GM21515 (cell line): Measurements from ENCODE around the gene TBC1D22A.
"Not testable (repeated sequence)": the region's sequence is repeated elsewhere in the genome, so short reads cannot be mapped to it uniquely, and the experiment has no call there.

Experiments used
- ATAC-seq: cut with Tn5 transposase; IDR thresholded peaks from one replicate; pipeline ENCODE4 v1.9.1; 2021; ENCODE audit not compliant: unreplicated experiment

Gene TBC1D22A

DNA sequence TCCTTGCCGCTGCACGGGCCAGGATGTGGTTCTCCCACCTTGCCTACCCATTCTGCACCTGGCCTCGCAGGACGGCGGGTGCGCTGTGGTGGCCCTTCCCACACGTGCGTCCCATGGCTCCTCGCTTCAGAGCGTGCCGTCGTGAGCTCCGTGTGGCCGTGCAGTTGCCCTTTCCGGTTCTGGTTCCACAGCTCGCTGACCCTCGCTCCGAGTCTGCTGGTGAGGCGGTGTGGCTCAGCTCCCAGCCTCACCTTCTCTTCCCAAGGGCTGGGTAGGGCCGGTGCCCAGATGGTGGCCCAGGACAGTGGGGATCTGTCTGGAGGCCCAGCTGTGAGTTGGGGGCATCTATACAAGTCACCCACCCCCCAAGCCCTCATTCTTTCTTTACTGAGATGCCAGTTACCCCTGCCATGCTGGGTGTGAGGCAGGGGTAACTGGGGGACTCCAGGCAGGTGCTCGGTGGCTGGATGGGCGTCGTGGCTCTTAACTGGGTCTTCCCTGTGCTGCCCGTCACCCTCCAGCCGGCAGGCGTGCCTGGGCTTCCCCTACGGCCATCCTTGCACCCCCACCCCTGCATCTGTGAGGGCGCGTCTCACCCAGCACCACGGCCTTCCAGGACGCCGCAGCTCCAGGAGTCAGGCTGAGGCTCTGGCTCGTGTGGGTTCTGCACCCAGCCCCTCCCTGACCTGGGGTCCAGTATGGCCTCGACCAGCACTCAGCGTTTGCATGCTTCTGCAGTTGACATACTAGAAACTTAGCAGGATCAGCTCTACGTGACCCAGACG, 395.2 kb downstream of the TBC1D22A start:
- no peak for ATAC-seq

GRCh38 chr22:47158457-47158856, 396.0 kb downstream of the TBC1D22A start:
- ATAC-seq = no peak

DNA sequence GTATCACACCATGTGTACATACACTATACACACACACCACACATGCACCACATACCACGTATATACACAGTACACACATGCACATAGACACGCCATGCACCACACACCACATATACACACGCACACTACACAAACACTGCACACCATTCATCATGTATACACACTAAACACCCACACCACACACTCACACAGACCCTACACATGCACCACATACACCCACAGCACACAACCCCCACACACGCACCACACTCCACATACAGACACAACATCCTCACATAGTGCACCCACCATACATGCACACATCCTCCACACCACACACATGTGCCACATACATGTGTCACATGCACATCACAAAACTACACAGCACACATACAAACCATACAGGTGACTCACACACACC, 397.1 kb downstream of the TBC1D22A start:
- ATAC-seq = no peak

GRCh38 chr22:47160141-47160541, 397.7 kb downstream of the TBC1D22A start:
- no peak for ATAC-seq

- ATAC-seq = no peak
Measured at GRCh38 chr22:47160781-47161520, 398.5 kb downstream of the TBC1D22A start.

GRCh38 chr22:47161631-47162030, 399.2 kb downstream of the TBC1D22A start:
- no peak for ATAC-seq

GRCh38 chr22:47162865-47163264, 400.4 kb downstream of the TBC1D22A start:
- no peak for ATAC-seq

DNA sequence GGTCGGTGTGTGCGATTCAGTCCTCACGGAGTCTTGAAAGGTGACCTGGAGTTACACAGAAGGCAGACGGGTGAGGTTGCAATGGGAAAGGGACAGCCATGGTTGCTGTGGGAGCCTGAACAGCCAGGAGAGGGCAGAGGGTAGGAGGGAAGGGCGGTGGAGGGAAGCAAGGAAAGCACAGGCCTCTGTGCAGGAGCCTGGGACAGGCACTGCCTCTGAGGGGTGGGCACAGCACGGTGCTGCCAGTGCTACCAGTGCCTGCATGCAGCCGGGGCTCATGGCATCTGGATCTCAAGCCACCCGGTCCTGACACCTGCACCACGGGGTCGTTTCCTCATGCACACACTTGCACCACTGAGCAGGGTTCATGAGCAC, 401.0 kb downstream of the TBC1D22A start:
- no peak for ATAC-seq

DNA sequence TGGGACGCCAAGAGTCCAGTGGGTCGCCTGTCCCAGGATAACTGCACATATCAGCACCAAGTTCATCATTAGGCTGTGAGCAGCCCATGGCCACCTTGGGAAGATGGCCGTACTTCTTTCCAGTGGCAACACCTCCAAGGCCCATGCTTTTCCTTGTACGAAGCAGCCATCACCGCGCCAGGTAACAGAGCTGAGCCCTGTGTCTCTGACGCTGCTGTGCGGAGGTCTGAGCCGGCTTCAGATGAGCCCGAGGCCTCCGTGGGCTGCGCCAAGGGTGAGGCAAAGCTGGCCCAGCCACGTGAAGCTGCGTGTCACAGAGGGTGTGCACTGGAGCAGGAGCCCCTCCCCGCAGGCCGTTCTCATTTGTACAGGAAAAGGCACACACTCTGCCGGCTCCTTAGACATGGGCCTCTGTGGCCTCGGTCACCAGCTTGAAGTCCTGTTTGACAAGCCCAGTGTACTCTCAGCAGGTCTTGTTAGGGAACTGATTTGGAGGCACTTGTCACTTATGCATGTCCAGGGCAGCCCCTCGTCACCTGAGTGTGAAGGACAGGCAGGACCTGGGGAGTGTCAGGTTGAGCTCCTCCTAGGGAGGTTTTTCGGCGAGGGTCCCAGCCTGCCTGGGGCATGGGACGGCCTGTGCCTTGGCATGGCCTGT, 401.5 kb downstream of the TBC1D22A start:
- no peak for ATAC-seq

DNA sequence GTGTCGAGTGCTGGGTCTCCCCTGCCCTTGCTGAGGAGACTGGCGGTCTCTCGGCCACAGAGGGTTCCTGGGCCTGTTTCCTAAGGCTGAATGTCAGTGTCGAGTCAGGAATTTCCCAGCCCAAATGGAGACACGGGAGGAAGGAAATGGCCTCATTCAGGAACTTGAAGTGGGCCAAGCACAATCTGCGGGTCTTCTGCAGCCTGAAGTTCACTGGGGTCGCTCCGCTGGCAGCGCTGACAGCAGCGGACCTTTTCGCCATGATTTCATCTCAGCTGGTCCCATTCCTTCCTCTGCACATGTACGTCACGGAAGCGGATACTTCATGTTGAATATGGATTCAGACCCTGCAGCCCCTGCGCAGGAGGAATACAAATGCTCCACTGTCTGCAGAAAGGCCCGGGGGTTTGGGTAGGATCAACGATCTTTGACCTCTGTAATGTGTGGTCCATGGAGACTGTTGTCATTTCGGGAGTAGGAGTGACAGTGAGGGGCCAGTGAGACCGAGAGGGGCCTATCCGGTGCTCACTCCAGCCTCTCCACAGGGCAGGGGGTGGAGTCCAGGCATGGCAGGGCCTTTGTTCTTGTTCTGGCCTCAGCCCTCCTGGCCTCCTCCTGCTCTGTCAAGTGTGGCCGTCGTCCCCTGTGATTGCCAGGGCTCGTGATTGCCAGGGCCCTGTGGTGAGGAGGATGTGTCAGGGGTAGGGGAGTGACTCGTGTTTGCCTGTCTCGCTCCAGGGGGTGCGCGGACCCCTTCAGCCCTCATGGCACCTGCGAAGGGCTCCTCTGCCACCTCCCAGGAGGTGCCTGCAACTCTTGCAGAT, 402.3 kb downstream of the TBC1D22A start:
- ATAC-seq = no peak

DNA sequence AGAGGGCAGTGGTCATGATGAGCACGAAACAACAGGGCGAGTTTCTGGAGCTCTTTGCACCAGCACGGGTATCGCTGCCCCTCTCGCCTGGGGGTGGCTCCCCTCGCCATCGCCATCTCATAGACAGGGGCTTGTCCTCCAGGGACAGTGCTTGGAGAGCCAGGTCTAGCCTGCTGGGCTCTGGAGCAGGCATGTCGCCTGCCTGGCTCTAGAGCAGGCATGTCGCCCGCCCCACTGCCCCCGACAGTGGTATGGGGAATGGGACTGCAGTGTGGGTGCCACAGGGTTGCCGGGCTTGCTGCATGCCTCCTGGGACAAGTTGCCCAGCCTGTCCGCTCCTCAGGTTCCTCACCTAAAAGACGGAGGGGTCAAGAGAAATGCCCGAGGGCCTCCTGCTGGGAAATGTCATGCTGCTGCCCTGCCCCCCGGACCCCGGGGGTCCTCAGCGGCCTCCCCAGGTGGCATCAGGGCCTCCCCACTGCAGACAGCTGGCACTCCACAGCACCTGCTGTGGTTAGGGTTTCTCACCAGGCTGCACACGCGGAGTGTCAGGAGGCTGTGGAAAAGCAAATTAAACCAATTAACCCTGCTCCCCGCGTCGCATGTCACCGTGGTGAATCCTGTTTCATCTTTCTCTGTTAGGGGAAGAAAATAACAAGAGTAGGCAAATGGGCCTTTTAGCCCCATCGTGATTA, 403.0 kb downstream of the TBC1D22A start:
- ATAC-seq = no peak

GRCh38 chr22:47166033-47166404, 403.6 kb downstream of the TBC1D22A start:
- no peak for ATAC-seq

DNA sequence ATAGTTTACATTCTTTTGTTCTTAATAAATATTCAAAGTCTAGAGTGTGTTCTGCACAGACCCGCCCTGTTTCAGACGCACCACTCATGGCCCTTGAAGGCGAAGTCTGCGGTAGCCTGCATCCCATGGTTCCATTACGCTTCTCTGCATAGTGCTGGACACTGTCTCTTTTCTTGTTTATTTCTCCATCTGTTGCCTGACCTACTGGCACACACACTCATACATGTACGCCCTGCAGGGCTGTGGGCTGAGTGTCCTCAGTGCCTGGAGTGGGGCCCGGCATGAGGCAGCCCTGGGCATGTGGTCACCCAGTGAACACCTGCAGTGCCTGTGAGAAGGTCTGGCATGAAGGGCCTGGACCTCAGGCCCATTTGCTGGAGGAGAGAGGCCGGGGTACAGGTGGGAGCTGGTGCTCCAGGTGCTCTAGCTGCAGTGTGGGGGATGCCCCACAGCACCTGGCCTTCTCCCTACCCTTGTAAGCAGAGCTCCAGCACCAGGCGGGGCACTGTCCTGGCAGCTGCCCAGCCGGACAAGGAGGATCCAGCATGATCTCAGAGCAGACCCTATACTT, 404.1 kb downstream of the TBC1D22A start:
- no peak for ATAC-seq

- ATAC-seq = no peak
Measured at GRCh38 chr22:47167056-47167455, 404.6 kb downstream of the TBC1D22A start.

GRCh38 chr22:47167921-47168320, 405.5 kb downstream of the TBC1D22A start:
- not testable (repeated sequence) for ATAC-seq

GRCh38 chr22:47168441-47168840, 406.0 kb downstream of the TBC1D22A start:
- no peak for ATAC-seq

GRCh38 chr22:47168900-47169800, 406.7 kb downstream of the TBC1D22A start:
- no peak for ATAC-seq

DNA sequence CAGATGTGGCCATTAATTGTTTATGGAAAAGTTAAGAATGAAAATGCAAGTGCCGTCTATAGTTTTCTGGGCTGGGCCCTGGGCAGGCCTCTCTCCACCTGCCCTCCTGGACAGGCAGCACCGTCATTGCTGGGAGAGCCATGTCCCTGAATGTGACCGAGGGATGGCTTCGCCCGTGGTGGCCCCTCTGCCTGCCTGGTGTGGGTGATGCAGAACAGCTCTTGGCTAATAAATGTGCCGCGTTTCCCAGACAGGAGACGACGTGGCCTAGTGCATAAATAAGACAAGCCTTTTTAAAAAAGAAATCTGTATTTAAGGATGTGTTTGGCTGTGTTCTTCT, 407.3 kb downstream of the TBC1D22A start:
- no peak for ATAC-seq
